ENCODE data around the gene XPO5.

GRCh38 chr6:43475516-43475915 lies 100.3 kb downstream of the XPO5 start:
- TF ChIP-seq POLR2A (IDR thresholded peaks at IDR 0.05) (no peak), CTCF (IDR thresholded peaks at IDR 0.05) (no peak)
